ENCODE results near the gene PCBP3.

PCBP3 gene

DNA sequence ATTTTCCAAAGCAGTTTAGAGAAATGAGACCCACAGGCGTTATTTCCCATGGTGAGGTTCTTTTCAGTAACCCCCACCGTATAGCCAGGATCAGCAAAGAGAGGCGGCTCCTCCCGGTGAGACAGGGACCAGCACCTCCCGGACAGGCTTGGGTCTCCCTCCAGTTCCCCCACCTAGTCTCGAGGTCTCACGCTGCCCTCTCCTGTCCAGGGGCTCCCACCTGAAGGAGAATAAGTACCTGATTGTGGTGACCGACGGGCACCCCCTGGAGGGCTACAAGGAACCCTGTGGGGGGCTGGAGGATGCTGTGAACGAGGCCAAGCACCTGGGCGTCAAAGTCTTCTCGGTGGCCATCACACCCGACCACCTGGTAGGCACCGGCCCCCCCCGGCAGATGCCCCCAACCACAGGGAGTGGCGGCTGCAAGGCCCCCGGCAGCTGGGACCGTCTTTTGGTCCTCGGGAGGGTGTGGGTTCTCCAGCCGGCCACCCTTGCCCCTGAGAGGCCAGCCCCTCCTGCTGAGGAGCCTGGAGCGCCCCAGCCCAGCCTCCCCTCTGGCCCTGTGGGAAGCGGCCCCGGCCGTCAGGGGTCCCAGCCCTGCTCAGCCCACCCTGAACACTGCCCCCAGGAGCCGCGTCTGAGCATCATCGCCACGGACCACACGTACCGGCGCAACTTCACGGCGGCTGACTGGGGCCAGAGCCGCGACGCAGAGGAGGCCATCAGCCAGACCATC is 343.0 kb downstream of the PCBP3 start:
- H3K4me1 ChIP-seq (ENCODE audit: control insufficient read depth in 1 of 2, insufficient read depth in 1 of 2, low read depth in 1 of 2, low read length in 1 of 2) = peaks cover 0 to 5% of the 10 kb centered on the region in 2 experiments
- peaks cover 45% of the 10 kb centered on the region for H3K27me3 ChIP-seq
- TF ChIP-seq, protein P1, sequence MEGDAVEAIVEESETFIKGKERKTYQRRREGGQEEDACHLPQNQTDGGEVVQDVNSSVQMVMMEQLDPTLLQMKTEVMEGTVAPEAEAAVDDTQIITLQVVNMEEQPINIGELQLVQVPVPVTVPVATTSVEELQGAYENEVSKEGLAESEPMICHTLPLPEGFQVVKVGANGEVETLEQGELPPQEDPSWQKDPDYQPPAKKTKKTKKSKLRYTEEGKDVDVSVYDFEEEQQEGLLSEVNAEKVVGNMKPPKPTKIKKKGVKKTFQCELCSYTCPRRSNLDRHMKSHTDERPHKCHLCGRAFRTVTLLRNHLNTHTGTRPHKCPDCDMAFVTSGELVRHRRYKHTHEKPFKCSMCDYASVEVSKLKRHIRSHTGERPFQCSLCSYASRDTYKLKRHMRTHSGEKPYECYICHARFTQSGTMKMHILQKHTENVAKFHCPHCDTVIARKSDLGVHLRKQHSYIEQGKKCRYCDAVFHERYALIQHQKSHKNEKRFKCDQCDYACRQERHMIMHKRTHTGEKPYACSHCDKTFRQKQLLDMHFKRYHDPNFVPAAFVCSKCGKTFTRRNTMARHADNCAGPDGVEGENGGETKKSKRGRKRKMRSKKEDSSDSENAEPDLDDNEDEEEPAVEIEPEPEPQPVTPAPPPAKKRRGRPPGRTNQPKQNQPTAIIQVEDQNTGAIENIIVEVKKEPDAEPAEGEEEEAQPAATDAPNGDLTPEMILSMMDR (IDR thresholded peaks at IDR 0.05) = no peak
- no peak overlapping the region for H3K4me3 ChIP-seq (ENCODE audit: low read depth in 1 of 2, low read length in 1 of 2)
- no peak overlapping the region for H3K27ac ChIP-seq
- no peaks in the 10 kb centered on the region for H3K9me3 ChIP-seq
- no peaks in the 10 kb centered on the region for H3K36me3 ChIP-seq

DNA sequence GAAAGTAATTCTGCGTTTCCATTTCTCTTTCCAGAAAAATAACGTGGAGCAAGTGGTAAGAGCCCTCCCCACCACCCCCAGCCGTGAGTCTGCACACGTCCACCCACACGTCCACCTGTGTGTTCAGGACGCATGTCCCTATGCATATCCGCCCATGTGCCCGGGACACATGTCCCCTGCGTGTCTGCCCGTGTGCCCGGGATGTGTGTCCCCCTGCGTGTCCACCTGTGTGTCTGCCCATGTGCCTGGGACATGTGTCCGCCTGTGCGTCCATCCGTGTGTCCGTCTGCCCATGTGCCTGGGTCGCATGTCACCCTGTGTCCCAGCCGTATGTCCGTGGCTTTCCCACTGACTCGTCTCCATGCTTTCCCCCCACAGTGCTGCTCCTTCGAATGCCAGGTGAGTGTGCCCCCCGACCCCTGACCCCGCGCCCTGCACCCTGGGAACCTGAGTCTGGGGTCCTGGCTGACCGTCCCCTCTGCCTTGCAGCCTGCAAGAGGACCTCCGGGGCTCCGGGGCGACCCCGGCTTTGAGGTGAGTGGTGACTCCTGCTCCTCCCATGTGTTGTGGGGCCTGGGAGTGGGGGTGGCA is 343.7 kb downstream of the PCBP3 start:
- Histone ChIP-seq H3K4me1 (ENCODE audit: control insufficient read depth in 1 of 2, insufficient read depth in 1 of 2, low read depth in 1 of 2, low read length in 1 of 2) (no peaks in the 10 kb centered on the region), H3K27me3 (peaks cover 38% of the 10 kb centered on the region), H3K36me3 (no peaks in the 10 kb centered on the region), H3K9me3 (no peaks in the 10 kb centered on the region), H3K27ac (no peak overlapping the region), H3K4me3 (ENCODE audit: low read depth in 1 of 2, low read length in 1 of 2) (no peak overlapping the region)
- TF ChIP-seq, protein P1 (IDR thresholded peaks at IDR 0.05) = no peak

GRCh38 chr21:45988366-45989347 is 345.1 kb downstream of the PCBP3 start:
- Histone ChIP-seq H3K4me3 (ENCODE audit: low read depth in 1 of 2, low read length in 1 of 2) (no peak overlapping the region), H3K4me1 (ENCODE audit: control insufficient read depth in 1 of 2, insufficient read depth in 1 of 2, low read depth in 1 of 2, low read length in 1 of 2) (no peaks in the 10 kb centered on the region), H3K27ac (no peak overlapping the region), H3K36me3 (no peaks in the 10 kb centered on the region), H3K27me3 (peaks cover 24% of the 10 kb centered on the region), H3K9me3 (no peaks in the 10 kb centered on the region)
- TF ChIP-seq, protein P1 (IDR thresholded peaks at IDR 0.05) = no peak

DNA sequence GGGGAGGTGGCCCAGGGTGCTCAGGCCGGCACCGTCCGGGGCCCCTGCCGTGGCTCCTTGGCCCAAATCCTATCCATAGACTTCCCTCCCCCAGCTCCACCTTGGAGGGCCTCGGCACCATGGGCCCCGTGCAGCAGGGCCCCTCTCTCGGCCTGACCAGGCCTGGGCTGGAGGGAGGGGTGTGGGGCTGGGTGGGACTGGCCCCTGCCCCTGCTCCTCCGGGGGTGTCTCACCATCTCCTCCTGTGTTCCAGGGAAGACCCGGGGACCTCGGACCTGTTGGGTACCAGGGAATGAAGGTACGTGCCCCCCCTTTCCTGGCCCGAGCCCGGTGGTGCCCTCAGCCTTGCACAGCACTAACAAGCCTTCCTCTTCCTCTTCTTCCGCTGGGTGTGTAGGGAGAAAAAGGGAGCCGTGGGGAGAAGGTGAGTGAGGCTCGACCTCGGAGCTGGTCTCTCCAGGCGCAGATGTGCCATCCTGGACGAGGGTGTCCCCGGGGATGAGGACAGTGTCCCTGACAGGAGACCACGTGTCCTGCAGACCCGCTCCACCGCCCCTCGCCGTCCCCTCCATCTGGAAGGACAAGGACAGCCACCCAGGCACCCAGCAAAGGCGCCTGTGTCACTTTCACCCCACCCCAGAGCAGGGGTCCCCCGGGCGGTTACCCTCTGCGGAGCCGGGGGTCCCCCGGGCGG is 346.0 kb downstream of the PCBP3 start:
- H3K4me1 ChIP-seq (ENCODE audit: control insufficient read depth in 1 of 2, insufficient read depth in 1 of 2, low read depth in 1 of 2, low read length in 1 of 2) = no peaks in the 10 kb centered on the region
- H3K4me3 ChIP-seq (ENCODE audit: low read depth in 1 of 2, low read length in 1 of 2) = no peak overlapping the region
- no peak overlapping the region for H3K27ac ChIP-seq
- TF ChIP-seq, protein P1 (IDR thresholded peaks at IDR 0.05) = no peak
- no peaks in the 10 kb centered on the region for H3K9me3 ChIP-seq
- H3K36me3 ChIP-seq = no peaks in the 10 kb centered on the region
- peaks cover 15% of the 10 kb centered on the region for H3K27me3 ChIP-seq

DNA sequence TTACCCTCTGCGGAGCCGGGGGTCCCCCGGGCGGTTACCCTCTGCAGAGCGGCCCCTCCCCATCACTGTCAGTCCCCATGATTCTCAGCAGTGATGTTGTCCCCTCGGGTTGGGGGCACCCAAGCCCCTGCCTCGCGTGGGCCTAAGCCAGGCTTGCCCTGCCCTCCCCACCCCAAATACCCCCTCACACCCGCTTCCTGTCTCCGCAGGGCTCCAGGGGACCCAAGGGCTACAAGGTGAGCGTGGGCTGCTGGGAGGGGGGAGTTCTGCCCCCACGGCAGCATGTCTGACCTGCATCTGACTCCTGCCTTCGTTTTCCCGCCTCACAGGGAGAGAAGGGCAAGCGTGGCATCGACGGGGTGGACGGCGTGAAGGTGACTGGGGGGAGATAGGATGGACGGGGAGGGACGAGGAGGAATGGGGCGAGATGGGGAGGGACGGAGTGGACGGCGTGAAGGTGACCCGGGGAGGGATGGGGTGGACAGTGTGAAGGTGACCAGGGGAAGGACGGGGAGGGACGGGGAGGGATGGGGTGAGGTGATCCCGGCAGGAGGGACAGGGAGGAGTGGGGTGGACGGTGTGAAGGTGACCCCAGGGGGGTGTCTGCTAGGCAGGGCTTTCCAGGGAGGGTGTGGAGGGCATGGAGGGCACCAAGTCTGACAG is 346.7 kb downstream of the PCBP3 start:
- TF ChIP-seq, protein P1 (IDR thresholded peaks at IDR 0.05) = no peak
- no peak overlapping the region for H3K4me3 ChIP-seq (ENCODE audit: low read depth in 1 of 2, low read length in 1 of 2)
- H3K27me3 ChIP-seq = peaks cover 8% of the 10 kb centered on the region
- H3K27ac ChIP-seq = no peak overlapping the region
- H3K9me3 ChIP-seq = no peaks in the 10 kb centered on the region
- no peaks in the 10 kb centered on the region for H3K36me3 ChIP-seq
- H3K4me1 ChIP-seq (ENCODE audit: control insufficient read depth in 1 of 2, insufficient read depth in 1 of 2, low read depth in 1 of 2, low read length in 1 of 2) = no peaks in the 10 kb centered on the region
